ENCODE data around the gene STARD7. TPM values are rescaled to one million over a fixed set of nuclear protein-coding genes. Genes with fewer than 3 reads are reported as not detected.
"Not testable (repeated sequence)": the region's sequence is repeated elsewhere in the genome, so short reads cannot be mapped to it uniquely, and the experiment has no call there.

The STARD7 gene, protein sequence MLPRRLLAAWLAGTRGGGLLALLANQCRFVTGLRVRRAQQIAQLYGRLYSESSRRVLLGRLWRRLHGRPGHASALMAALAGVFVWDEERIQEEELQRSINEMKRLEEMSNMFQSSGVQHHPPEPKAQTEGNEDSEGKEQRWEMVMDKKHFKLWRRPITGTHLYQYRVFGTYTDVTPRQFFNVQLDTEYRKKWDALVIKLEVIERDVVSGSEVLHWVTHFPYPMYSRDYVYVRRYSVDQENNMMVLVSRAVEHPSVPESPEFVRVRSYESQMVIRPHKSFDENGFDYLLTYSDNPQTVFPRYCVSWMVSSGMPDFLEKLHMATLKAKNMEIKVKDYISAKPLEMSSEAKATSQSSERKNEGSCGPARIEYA
- total RNA-seq, result 147 TPM
- long read RNA-seq, transcript STARD7-201 (8 exons, 3,368 nt), result major isoform, 352 of 397 reads
- long read RNA-seq, partial matches to known transcripts, result 8 of 397 reads
- long read RNA-seq, other reads (novel, unspliced or antisense), result 36 of 397 reads

DNA sequence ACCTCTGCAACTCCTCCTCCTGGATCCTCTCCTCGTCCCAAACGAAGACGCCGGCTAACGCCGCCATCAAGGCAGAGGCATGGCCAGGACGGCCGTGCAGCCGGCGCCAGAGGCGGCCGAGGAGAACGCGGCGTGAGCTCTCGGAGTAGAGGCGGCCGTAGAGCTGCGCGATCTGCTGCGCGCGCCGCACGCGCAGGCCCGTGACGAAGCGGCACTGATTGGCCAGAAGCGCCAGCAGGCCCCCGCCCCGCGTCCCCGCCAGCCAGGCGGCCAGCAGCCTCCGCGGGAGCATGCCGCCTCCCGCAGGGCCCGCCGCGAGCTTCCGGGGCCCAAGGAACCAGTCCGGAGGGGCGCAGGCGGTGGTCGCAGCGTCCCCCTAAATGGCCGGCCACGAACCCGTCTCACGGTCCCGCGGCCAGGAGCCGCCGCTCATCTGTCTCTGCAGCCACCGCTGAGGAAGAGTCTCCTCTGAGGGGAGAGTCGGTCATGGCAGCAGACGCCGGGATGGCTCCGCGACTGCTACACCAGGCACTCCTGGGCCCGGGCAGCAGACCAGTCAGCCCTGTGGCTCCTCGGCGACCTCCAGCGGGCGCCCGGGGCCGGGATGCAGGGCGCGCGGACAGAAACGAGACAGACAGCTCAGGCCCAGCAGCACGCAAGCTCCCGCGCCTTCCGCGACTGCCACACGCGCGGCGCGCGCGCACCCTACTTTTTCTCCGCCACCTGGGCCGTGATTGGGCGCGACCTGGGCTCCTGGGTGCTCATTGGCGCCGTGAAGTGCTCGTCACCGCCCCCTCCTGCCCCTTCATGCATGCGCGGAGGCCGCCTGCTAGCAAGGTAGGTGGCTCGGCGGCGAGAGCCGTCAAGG lies at the start of gene STARD7:
Gene STARD7 (minus strand): TSS at position 685 of the 868 bp plus-strand sequence. CDS start 393 bp downstream, at position 292.
- H3K4me1 ChIP-seq, result peaks cover 54% of the 10 kb centered on the region
- no peaks in the 10 kb centered on the region for H3K36me3 ChIP-seq
- H3K27ac ChIP-seq, result peak within 1 kb of the TSS; percentile 98
- ATAC-seq (peak; percentile 98), DNase-seq (peak; percentile 99)
- TF ChIP-seq, protein P1, sequence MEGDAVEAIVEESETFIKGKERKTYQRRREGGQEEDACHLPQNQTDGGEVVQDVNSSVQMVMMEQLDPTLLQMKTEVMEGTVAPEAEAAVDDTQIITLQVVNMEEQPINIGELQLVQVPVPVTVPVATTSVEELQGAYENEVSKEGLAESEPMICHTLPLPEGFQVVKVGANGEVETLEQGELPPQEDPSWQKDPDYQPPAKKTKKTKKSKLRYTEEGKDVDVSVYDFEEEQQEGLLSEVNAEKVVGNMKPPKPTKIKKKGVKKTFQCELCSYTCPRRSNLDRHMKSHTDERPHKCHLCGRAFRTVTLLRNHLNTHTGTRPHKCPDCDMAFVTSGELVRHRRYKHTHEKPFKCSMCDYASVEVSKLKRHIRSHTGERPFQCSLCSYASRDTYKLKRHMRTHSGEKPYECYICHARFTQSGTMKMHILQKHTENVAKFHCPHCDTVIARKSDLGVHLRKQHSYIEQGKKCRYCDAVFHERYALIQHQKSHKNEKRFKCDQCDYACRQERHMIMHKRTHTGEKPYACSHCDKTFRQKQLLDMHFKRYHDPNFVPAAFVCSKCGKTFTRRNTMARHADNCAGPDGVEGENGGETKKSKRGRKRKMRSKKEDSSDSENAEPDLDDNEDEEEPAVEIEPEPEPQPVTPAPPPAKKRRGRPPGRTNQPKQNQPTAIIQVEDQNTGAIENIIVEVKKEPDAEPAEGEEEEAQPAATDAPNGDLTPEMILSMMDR (IDR thresholded peaks at IDR 0.05), result peak; percentile 21
- no peaks in the 10 kb centered on the region for H3K9me3 ChIP-seq
- H3K27me3 ChIP-seq (ENCODE audit: low read depth), result no peaks in the 10 kb centered on the region
- peak within 1 kb of the TSS; percentile 97 for H3K4me3 ChIP-seq
- intact Hi-C loops (cut with DNase I), result no loop called here

DNA sequence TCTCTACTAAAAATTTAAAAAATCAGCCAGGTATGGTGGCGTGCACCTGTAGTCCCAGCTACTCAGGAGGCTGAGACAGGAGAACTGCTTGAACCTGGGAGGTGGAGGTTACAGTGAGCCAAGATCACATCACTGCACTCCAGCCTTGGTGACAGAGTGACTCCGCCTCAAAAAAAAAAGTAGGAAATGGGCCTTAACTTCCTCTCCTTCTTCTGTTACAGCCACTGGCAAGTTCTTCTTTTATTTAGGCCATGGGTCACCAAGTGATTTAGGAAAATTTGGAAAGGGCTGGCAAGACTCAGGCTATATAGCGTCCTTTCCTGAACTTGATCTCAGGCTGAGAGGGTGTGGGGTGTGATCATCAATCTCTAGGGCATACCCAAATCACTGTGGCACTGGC lies 49.1 kb upstream of the STARD7 start:
- Histone ChIP-seq H3K36me3 (peaks cover 70% of the 10 kb centered on the region), H3K27ac (peak overlapping the region; percentile 82), H3K4me1 (peaks cover 97% of the 10 kb centered on the region)
- intact Hi-C loops (cut with DNase I); H3K4me3 ChIP-seq; H3K27me3 ChIP-seq (ENCODE audit: low read depth); H3K9me3 ChIP-seq; DNase-seq: not testable (repeated sequence)
- ATAC-seq, result peak; percentile 12 to 56

DNA sequence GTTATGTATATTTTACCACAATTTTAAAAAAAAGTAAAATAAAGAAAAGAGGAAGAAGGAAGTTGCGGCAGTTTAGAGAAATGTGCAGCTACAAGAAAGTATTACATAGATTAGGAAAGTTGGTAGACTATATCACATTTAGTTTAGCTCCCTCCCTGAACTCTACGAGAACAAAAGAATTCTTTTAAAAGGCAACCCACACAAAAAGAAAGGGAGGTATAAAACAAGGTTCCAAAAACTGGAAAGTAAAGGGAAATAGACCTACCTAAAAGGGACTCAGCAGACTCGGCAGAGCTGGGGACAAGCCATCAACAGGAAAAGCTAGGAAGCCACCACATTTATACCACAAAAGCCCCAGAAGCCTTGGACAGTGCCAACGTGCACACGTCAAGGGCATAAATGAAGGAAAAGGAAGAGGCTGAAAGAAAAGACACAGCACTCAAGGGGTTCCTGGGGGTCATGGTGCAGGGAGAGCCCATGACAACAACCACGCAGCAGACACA lies 48.0 kb upstream of the STARD7 start:
- no peaks in the 10 kb centered on the region for H3K9me3 ChIP-seq
- no peak overlapping the region for H3K4me3 ChIP-seq
- DNase-seq (no peak), ATAC-seq (no peak)
- intact Hi-C loops (cut with DNase I), result no loop called here
- TF ChIP-seq, protein P1 (IDR thresholded peaks at IDR 0.05), result no peak
- H3K36me3 ChIP-seq, result peaks cover 70% of the 10 kb centered on the region
- H3K27me3 ChIP-seq (ENCODE audit: low read depth), result no peaks in the 10 kb centered on the region
- H3K27ac ChIP-seq, result peak overlapping the region; percentile 82
- peaks cover 87% of the 10 kb centered on the region for H3K4me1 ChIP-seq

DNA sequence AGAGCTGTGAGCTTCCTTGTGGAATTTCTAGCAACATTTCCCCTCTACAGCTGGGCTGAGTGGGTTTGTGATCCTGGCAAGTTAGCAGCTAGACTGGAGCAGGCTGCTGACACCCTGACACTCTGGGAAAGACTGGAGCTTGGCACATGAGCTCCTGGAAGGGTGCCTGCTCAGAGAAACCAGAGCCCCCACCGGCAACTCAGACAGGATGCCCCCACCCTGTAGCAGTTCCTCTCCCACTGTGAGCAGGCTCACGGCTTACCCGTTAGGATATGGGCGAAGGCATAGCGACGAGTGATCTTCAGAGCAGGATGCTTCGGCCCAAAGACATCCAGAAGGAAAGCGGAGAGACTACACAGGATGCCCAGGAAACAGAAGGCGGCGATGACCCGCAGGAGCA lies 45.9 kb upstream of the STARD7 start:
- ATAC-seq (no peak), DNase-seq (no peak)
- H3K4me1 ChIP-seq, result peaks cover 82% of the 10 kb centered on the region
- no peak overlapping the region for H3K4me3 ChIP-seq
- TF ChIP-seq, protein P1 (IDR thresholded peaks at IDR 0.05), result no peak
- H3K36me3 ChIP-seq, result peaks cover 75% of the 10 kb centered on the region
- intact Hi-C loops (cut with DNase I), result no loop called here
- H3K27ac ChIP-seq, result peak overlapping the region; percentile 57
- no peaks in the 10 kb centered on the region for H3K27me3 ChIP-seq (ENCODE audit: low read depth)
- no peaks in the 10 kb centered on the region for H3K9me3 ChIP-seq

DNA sequence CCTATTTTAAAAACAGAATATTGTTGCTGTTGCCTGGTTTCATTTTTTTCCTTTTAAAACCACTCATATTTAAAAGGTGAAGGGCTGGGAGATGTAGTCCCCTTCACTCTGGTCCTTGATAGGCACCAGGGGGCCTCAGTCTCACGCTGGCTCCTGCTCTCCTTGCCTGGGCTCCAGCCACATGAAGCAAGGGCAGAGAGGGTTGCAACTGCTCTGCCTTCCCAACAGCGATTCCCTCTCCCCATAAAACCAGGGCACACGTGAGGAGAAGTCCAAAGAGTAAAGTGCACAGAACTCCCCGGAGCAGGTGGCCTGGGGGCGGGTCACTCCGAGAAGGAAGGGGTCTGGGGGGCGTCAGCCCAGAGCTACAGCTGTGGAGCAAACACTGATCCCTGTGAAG lies 44.4 kb upstream of the STARD7 start:
- no peak for ATAC-seq
- H3K36me3 ChIP-seq, result peaks cover 64% of the 10 kb centered on the region
- no peak overlapping the region for H3K27ac ChIP-seq
- no peaks in the 10 kb centered on the region for H3K27me3 ChIP-seq (ENCODE audit: low read depth)
- H3K4me1 ChIP-seq, result peaks cover 66% of the 10 kb centered on the region
- intact Hi-C loops (cut with DNase I), result no loop called here
- TF ChIP-seq, protein P1 (IDR thresholded peaks at IDR 0.05), result no peak
- DNase-seq, result no peak
- no peaks in the 10 kb centered on the region for H3K9me3 ChIP-seq
- H3K4me3 ChIP-seq, result no peak overlapping the region

All from lower lobe of right lung (tissue), 2 donors.